ENCODE results near the gene PLS1.
A peak's percentile ranks its signal among the peaks of the same experiment; 100 is the strongest.

GRCh38 chr3:142680710-142681109 is 84.5 kb downstream of the PLS1 start:
- TF ChIP-seq RAD21 (IDR thresholded peaks at IDR 0.05 in 1 of 2, conservative IDR thresholded peaks at IDR 0.05 in 1 of 2; ENCODE audit: low read depth in 2 of 2, low read length in 2 of 2) (peak; percentile 55 to 67), CTCF (IDR thresholded peaks at IDR 0.05; ENCODE audit: control extremely low read depth in 1 of 3, insufficient read depth in 1 of 3, low read depth in 1 of 3, low read length in 3 of 3) (peak in 2 of 3 experiments; percentile 20 to 37; a peak in 2 of 4 replicates), TCF12 (IDR thresholded peaks at IDR 0.05; ENCODE audit: low read depth, low read length) (no peak), SP2 (IDR thresholded peaks at IDR 0.05; ENCODE audit: low read length) (no peak), CBX8 (IDR thresholded peaks at IDR 0.05; ENCODE audit: borderline replicate concordance, low read depth, low read length) (no peak), USF2 (IDR thresholded peaks at IDR 0.05; ENCODE audit: low read length) (no peak), KDM5A (IDR thresholded peaks at IDR 0.05; ENCODE audit: low read length) (no peak), ATF3 (IDR thresholded peaks at IDR 0.05; ENCODE audit: insufficient read depth, low read depth, low read length) (no peak), CHD2 (IDR thresholded peaks at IDR 0.05; ENCODE audit: low read length) (no peak)
